ENCODE data around the gene PLEKHN1. TPM values are rescaled to one million over a fixed set of nuclear protein-coding genes. Genes with fewer than 3 reads are reported as not detected.

PLEKHN1 gene
- total and polyA plus RNA-seq, 2 donors (not counting 3 experiments of a cell fraction or from before 2014, with no cell fraction given) = 0.29 to 0.88 TPM

DNA sequence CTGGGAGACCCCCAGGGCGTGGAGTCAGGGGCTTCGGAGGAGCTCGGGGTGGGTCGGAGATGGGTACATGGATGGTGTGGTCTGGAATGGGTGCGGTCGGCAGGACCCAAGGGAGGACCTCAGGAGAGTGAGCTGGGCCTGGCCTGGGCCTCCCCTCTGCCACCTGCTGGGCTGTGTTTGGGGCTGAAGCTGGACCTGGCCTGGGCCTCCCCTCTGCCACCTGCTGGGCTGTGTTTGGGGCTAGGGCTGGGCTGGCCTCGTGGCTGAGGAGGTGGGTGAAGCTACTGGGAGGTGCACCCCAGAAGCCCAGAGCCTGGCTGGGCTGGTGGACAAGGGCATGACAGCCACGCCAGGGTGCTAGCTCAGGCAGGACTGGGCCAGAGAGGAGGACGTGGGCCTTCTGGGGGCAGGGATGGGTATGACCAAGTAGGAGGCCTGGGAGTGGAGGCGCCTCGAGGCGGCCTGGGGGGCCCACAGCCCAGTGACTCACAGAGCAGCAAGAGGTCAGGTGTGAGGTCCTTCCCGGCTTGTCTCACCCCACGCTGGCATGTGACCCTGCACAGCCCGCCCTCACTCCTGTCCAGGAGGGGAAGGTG, 28.1 kb upstream of the PLEKHN1 start:
- FAIRE-seq (no peak), DNase-seq (ENCODE audit: low read depth, low spot score) (no peak)
- Histone ChIP-seq H3K36me3 (ENCODE audit: control insufficient read depth in 2 of 2, extremely low read depth in 1 of 2, insufficient read depth in 2 of 2, low read length in 2 of 2) (no peaks in the 10 kb centered on the region), H3K27me3 (ENCODE audit: control insufficient read depth in 2 of 2, insufficient read depth in 2 of 2, low read length in 2 of 2) (peaks cover 21 to 41% of the 10 kb centered on the region in 2 experiments), H3K9me1 (replicated peaks; ENCODE audit: control insufficient read depth, extremely low read depth, insufficient read depth, low read length) (no peaks in the 10 kb centered on the region), H3K4me2 (ENCODE audit: insufficient read depth, low read length) (no peak overlapping the region), H2AFZ (ENCODE audit: low read depth, low read length) (no peak overlapping the region), H3K27ac (ENCODE audit: insufficient read depth, low read depth, low read length) (no peak overlapping the region), H3K9ac (replicated peaks; ENCODE audit: extremely low read depth, insufficient read depth, low read length) (no peak overlapping the region), H3K4me1 (ENCODE audit: control insufficient read depth, extremely low read depth, insufficient read depth, low read length) (peaks cover 12% of the 10 kb centered on the region), H4K20me1 (replicated peaks; ENCODE audit: control insufficient read depth, extremely low read depth, insufficient read depth, low read length) (no peaks in the 10 kb centered on the region), H3K79me2 (ENCODE audit: control insufficient read depth, insufficient read depth, low read length) (no peaks in the 10 kb centered on the region), H3K9me3 (replicated peaks; ENCODE audit: control insufficient read depth, insufficient read depth, low read length) (no peaks in the 10 kb centered on the region), H3K4me3 (replicated peaks in 1 of 3; ENCODE audit: insufficient read depth in 1 of 3, low read depth in 1 of 3, low read length in 3 of 3) (no peak overlapping the region)
- TF ChIP-seq FOS (IDR thresholded peaks at IDR 0.05; ENCODE audit: borderline replicate concordance, insufficient read depth, low read length) (no peak), GATA2 (IDR thresholded peaks at IDR 0.05; ENCODE audit: insufficient read depth, insufficient read length, low read depth, low read length) (no peak), EZH2 (IDR thresholded peaks at IDR 0.05; ENCODE audit: borderline replicate concordance, low read depth, low read length, severe bottlenecking) (no peak), POLR2AphosphoS5 (IDR thresholded peaks at IDR 0.05; ENCODE audit: insufficient read depth, low read depth, low read length) (no peak)
- TF ChIP-seq, protein P1, sequence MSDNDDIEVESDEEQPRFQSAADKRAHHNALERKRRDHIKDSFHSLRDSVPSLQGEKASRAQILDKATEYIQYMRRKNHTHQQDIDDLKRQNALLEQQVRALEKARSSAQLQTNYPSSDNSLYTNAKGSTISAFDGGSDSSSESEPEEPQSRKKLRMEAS (IDR thresholded peaks at IDR 0.05; ENCODE audit: insufficient read depth, insufficient read length) = no peak
- TF ChIP-seq, protein P2, sequence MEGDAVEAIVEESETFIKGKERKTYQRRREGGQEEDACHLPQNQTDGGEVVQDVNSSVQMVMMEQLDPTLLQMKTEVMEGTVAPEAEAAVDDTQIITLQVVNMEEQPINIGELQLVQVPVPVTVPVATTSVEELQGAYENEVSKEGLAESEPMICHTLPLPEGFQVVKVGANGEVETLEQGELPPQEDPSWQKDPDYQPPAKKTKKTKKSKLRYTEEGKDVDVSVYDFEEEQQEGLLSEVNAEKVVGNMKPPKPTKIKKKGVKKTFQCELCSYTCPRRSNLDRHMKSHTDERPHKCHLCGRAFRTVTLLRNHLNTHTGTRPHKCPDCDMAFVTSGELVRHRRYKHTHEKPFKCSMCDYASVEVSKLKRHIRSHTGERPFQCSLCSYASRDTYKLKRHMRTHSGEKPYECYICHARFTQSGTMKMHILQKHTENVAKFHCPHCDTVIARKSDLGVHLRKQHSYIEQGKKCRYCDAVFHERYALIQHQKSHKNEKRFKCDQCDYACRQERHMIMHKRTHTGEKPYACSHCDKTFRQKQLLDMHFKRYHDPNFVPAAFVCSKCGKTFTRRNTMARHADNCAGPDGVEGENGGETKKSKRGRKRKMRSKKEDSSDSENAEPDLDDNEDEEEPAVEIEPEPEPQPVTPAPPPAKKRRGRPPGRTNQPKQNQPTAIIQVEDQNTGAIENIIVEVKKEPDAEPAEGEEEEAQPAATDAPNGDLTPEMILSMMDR (IDR thresholded peaks at IDR 0.05; ENCODE audit: extremely low read depth in 1 of 2, insufficient read depth in 1 of 2, low read depth in 1 of 2, low read length in 2 of 2) = peak; percentile 28 to 57
- intact Hi-C loops (cut with micrococcal nuclease) (loop anchor here (1.0 kb wide), 1 partner anchor 34 kb away; no protein-coding TSS in a partner anchor), dilution Hi-C loops (cut with MboI; ENCODE audit: extremely low pct_ligation_motif_present, low sequenced_read_pairs) (no loop called here)
- BruUV-seq (replicated peaks) = no TSS peak
- ChIA-PET CTCF (interaction anchor here (0.5 to 3.0 kb wide), 8 partner anchors 9 to 583 kb away, joined by 3 to 13 read pairs (median 4); partner anchors contain the start of gene SAMD11), POLR2A (no interaction called here)

All from endothelial cell of umbilical vein (primary cell).